NB4 (cell line): ENCODE results near the gene IL22RA2.
"Not testable (repeated sequence)": the region's sequence is repeated elsewhere in the genome, so short reads cannot be mapped to it uniquely, and the experiment has no call there.

Experiments
- DNase-seq: peaks from one replicate; pipeline ENCODE4 v3.0.0; 2010; ENCODE audit warnings: low read depth
- H3K4me3 ChIP-seq: one replicate; pipeline ENCODE4 v1.5.1; 2011; ENCODE audit warnings: mild to moderate bottlenecking, low read depth, low read length, moderate library complexity
- MAX ChIP-seq: IDR thresholded peaks from 2 replicates; pipeline ENCODE4 v1.6.1; 2011; ENCODE audit warnings: low read depth, low read length
- MYC ChIP-seq: IDR thresholded peaks from 2 replicates; pipeline ENCODE4 v1.6.1; 2011; ENCODE audit warnings: low read depth, low read length
- POLR2A ChIP-seq: IDR thresholded peaks from 2 replicates; pipeline ENCODE4 v1.6.1; 2011; ENCODE audit warnings: mild to moderate bottlenecking; ENCODE audit not compliant: insufficient read length; ENCODE audit errors: extremely low read depth
- TF ChIP-seq, protein P1 (sequence below): IDR thresholded peaks from one replicate; pipeline ENCODE4 v1.5.1; 2012; ENCODE audit warnings: low read depth, low read length

Gene IL22RA2

DNA sequence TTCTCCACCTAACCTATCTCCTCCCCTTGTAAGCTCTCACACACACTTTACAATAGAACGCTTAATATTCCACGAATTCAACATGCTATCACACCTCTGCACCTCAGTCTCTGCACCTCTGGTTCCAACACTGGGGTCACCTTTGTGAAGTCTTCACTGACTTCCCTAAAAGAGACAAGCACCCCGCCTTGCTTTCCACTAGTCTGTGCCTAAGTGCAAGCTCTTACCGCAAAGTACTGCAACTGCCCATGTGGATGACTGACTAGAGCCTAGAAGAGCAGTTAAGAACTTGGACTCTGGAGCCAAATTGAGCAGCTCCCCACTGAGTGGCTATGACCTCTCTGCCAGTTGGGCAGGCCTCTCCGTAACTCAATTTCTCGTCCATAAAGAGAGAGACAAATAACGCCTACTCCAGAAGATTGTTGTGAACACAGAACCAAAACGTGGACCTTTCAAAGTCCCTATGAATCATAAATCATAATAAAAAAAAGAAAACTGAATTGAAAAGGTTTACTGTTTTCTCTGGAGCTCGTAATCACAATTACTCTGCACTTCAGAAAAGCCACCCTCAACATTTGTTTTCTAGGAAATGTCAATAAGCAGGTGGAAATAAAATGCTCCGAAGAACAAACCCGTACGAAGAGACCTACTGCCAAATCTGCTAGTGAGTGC lies 44.5 kb upstream of the IL22RA2 start:
- DNase-seq: peak; percentile 89
- H3K4me3 ChIP-seq: peak overlapping the region; percentile 95
- TF ChIP-seq MAX (peak; percentile 43; the same call in 1 of the 2 replicates), POLR2A (no peak), MYC (no peak)
- TF ChIP-seq, protein P1, sequence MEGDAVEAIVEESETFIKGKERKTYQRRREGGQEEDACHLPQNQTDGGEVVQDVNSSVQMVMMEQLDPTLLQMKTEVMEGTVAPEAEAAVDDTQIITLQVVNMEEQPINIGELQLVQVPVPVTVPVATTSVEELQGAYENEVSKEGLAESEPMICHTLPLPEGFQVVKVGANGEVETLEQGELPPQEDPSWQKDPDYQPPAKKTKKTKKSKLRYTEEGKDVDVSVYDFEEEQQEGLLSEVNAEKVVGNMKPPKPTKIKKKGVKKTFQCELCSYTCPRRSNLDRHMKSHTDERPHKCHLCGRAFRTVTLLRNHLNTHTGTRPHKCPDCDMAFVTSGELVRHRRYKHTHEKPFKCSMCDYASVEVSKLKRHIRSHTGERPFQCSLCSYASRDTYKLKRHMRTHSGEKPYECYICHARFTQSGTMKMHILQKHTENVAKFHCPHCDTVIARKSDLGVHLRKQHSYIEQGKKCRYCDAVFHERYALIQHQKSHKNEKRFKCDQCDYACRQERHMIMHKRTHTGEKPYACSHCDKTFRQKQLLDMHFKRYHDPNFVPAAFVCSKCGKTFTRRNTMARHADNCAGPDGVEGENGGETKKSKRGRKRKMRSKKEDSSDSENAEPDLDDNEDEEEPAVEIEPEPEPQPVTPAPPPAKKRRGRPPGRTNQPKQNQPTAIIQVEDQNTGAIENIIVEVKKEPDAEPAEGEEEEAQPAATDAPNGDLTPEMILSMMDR: no peak

DNA sequence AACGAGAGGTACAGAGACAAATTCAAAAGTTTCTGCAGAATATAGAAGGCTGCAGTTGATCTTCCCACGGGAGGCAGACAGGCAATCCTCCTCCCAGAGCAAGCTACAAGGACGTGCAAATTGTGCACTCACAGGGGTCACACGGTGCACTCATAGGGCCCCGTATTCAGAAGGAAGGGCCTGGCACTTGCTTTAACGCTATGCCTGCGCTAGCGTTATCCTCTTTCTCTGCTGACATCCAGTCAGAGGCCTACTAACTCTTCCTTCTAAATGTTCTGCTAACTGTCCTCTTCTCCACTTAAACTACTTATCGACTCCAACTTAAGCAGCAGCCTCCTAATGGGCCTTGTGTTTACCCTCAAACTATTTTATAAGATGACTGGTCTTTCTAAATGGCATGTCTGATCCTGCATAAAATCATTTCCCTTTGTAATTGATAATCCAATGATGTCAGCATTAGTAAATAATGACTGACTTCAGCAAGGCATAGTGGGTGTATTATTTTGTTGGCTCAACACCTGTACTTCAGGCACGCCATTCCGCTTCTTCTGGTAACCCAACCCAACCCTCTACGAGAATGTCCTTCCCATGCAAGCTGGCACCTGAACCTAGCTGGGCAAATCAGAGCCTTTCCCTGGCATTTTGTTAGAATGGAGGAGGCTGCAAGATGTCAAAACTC lies 43.6 kb upstream of the IL22RA2 start:
- H3K4me3 ChIP-seq: peak overlapping the region; percentile 95
- DNase-seq: no peak
- TF ChIP-seq MYC: no peak
- TF ChIP-seq MAX: no peak
- TF ChIP-seq POLR2A: no peak
- TF ChIP-seq, protein P1: no peak

GRCh38 chr6:137216106-137216505 lies 42.7 kb upstream of the IL22RA2 start:
- peak overlapping the region; percentile 7 for H3K4me3 ChIP-seq
- TF ChIP-seq POLR2A (no peak), MAX (no peak), MYC (no peak)
- TF ChIP-seq, protein P1: no peak
- DNase-seq: no peak

DNA sequence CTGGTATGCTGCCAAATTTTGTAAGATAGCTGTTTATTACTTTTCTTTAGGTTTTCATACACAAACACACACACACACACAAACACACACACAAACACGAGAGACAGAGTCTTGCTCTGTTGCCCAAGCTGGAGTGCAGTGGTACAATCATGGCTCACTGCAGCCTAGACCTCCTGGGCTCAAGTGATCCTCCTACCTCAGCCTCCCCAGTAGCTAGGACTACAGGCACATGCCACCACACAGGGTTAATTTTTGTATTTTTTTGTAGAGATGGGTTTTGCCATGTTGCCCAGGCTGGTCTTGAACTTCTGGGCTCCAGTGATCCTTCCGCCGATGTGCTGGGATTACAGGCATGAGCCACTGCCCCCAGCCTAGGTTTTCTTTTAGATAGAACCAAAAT lies 42.2 kb upstream of the IL22RA2 start:
- DNase-seq: not testable (repeated sequence)

GRCh38 chr6:137214931-137215330 lies 41.5 kb upstream of the IL22RA2 start:
- H3K4me3 ChIP-seq: no peak overlapping the region
- DNase-seq: no peak
- TF ChIP-seq MYC (no peak), POLR2A (no peak)
- TF ChIP-seq, protein P1: no peak

More for the DNA sequence above, 42.2 kb upstream of the IL22RA2 start:
- H3K4me3 ChIP-seq: not testable (repeated sequence)

- no peak overlapping the region for H3K4me3 ChIP-seq
- DNase-seq: no peak
- no peak for TF ChIP-seq MAX
- no peak for TF ChIP-seq POLR2A
Measured at GRCh38 chr6:137213813-137214212, 40.4 kb upstream of the IL22RA2 start.
